OCI-LY7 (cell line): Measurements from ENCODE around the gene LPIN2. TPM values are rescaled to one million over a fixed set of nuclear protein-coding genes. Genes with fewer than 3 reads are reported as not detected.
"Not testable (repeated sequence)": the region's sequence is repeated elsewhere in the genome, so short reads cannot be mapped to it uniquely, and the experiment has no call there.

Source experiments
- BruUV-seq: library from RNA; stranded (reverse); fragments of 400-500 nt; replicated peaks from 2 replicates; lab custom pipeline; 2021; lab: Mats Ljungman, UMichigan
- CTCF ChIA-PET: fragments of 300-600 bp; sonication (Branson Sonifier 250); formaldehyde crosslinking; loops from one replicate; lab custom pipeline; 2022; ENCODE audit warnings: antibody characterized with exemption; ENCODE audit not compliant: unreplicated experiment; lab: Charles Lee
- POLR2A ChIA-PET: fragments of 300-600 bp; sonication (Branson Sonifier 250); formaldehyde crosslinking; loops from one replicate; lab custom pipeline; 2022; ENCODE audit warnings: antibody characterized with exemption; lab: Charles Lee
- DNase-seq: peaks from one replicate; pipeline ENCODE4 v3.0.0-alpha.2; 2015; ENCODE audit warnings: low spot score
- H2AFZ ChIP-seq: fragments of 200-600 bp; sonication (generic), shearing (Covaris generic); 2 replicates; pipeline ENCODE4 v1.6.1; 2014; ENCODE audit warnings: mild to moderate bottlenecking, antibody characterized with exemption, low read length, moderate library complexity
- H3K27ac ChIP-seq: fragments of 200-600 bp; sonication (generic); 2 replicates; pipeline ENCODE4 v1.5.1; 2014; ENCODE audit warnings: mixed run types, low read depth, mild to moderate bottlenecking, moderate library complexity, low read length, inconsistent platforms; ENCODE audit not compliant: poor library complexity, severe bottlenecking
- H3K36me3 ChIP-seq: fragments of 200-600 bp; sonication (generic); 2 replicates; pipeline ENCODE4 v1.6.1; 2014; ENCODE audit warnings: mild to moderate bottlenecking, antibody characterized with exemption, low read length, moderate library complexity, mixed read lengths; ENCODE audit not compliant: insufficient read depth
- H3K4me1 ChIP-seq: fragments of 200-600 bp; sonication (generic); 2 replicates; pipeline ENCODE4 v1.5.1; 2014; ENCODE audit warnings: mild to moderate bottlenecking, low read length; ENCODE audit not compliant: insufficient read depth, poor library complexity, severe bottlenecking
- H3K4me2 ChIP-seq: fragments of 200-600 bp; sonication (generic); 2 replicates; pipeline ENCODE4 v1.6.1; 2014; ENCODE audit warnings: mild to moderate bottlenecking, low read length
- H3K4me3 ChIP-seq: fragments of 200-600 bp; sonication (generic); 2 replicates; pipeline ENCODE4 v1.5.1; 2014; ENCODE audit warnings: mild to moderate bottlenecking, low read depth, low read length; ENCODE audit not compliant: poor library complexity, severe bottlenecking
- H3K79me2 ChIP-seq: fragments of 200-600 bp; sonication (generic); 2 replicates; pipeline ENCODE4 v1.6.1; 2016; ENCODE audit warnings: low read depth, mild to moderate bottlenecking, low read length, moderate library complexity, mixed read lengths; ENCODE audit not compliant: insufficient read depth
- H3K9me2 ChIP-seq: fragments of 200-600 bp; sonication (generic); 2 replicates; pipeline ENCODE4 v1.6.1; 2016; ENCODE audit warnings: mild to moderate bottlenecking, low read length, mixed read lengths; ENCODE audit not compliant: insufficient read depth
- H3K9me3 ChIP-seq: fragments of 200-600 bp; sonication (generic); 2 replicates; pipeline ENCODE4 v1.6.1; 2014; ENCODE audit warnings: mild to moderate bottlenecking, mixed run types, low read length, mixed read lengths
- H4K20me1 ChIP-seq: fragments of 200-600 bp; sonication (generic); 2 replicates; pipeline ENCODE4 v1.6.1; 2014; ENCODE audit warnings: mild to moderate bottlenecking, antibody characterized with exemption, low read length, moderate library complexity, mixed read lengths; ENCODE audit not compliant: insufficient read depth
- CTCF ChIP-seq: fragments of 200-600 bp; sonication (generic); conservative IDR thresholded peaks from 2 replicates; pipeline ENCODE4 v1.5.1; 2014; ENCODE audit warnings: mild to moderate bottlenecking, antibody characterized with exemption, low read length, moderate library complexity, mixed read lengths
- EZH2phosphoT487 ChIP-seq: fragments of 200-600 bp; sonication (generic); IDR thresholded peaks from 2 replicates; pipeline ENCODE4 v1.6.1; 2018; ENCODE audit warnings: low read depth, borderline replicate concordance, mild to moderate bottlenecking, mixed run types, antibody characterized with exemption, low read length, moderate library complexity, mixed read lengths
- intact Hi-C: fragments of 100-400 bp; cut with micrococcal nuclease; formaldehyde crosslinking; loops from one replicate; pipeline ENCODE4 v1.10.0; 2022; ENCODE audit not compliant: unreplicated experiment
- total RNA-seq, 2 experiments: library from RNA; depleted of rRNA in 1 of 2; stranded (reverse); fragments of >200 nt in 1 of 2; shearing (Covaris generic) in 1 of 2; gene quantifications; 2 replicates each; pipeline ENCODE4 v1.2.3, GENCODE V29; 2014 to 2022

Gene LPIN2
- total RNA-seq, 2 experiments from 2014 or later: 18.9 to 20.1 TPM

GRCh38 chr18:3029215-3029952 lies 16.4 kb upstream of the LPIN2 start:
- H3K9me3 ChIP-seq: no peaks in the 10 kb centered on the region
- H3K4me3 ChIP-seq: no peak overlapping the region
- no peak overlapping the region for H3K4me2 ChIP-seq
- no peaks in the 10 kb centered on the region for H4K20me1 ChIP-seq
- H3K27ac ChIP-seq: no peak overlapping the region
- H3K79me2 ChIP-seq: no peaks in the 10 kb centered on the region
- no peaks in the 10 kb centered on the region for H3K36me3 ChIP-seq
- H3K9me2 ChIP-seq: no peaks in the 10 kb centered on the region
- BruUV-seq: no TSS peak
- H2AFZ ChIP-seq: peak overlapping the region; percentile 63; the same call in 1 of the 2 replicates
- DNase-seq: no peak
- CTCF ChIA-PET: no interaction called here
- no peaks in the 10 kb centered on the region for H3K4me1 ChIP-seq
- TF ChIP-seq CTCF (no peak), EZH2phosphoT487 (no peak)
- intact Hi-C loops: no loop called here
- POLR2A ChIA-PET: interaction anchor here (1.0 kb wide), 1 partner anchor 15 kb away, joined by 3 read pairs; no protein-coding TSS in a partner anchor

DNA sequence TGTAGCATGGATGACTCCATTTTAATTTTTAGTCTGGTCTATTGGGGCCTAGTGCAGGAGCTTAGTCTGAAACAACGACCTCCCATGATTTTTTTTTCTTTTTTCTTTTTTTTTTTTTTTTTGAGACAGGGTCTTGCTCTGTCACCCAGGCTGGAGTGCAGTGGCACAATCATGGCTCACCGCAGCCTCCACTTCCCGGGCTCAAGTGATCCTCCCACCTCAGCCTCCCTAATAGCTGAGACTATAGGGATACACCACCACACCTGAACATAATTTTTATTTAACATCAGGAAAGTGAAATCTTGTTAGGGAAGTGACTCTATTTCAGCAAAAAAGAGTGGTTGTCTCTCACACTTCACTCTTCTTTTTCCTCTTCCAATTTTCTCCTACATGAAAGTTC lies 15.2 kb upstream of the LPIN2 start:
- CTCF ChIA-PET, H3K27ac ChIP-seq, DNase-seq, H3K4me1 ChIP-seq, H3K9me3 ChIP-seq, H3K4me3 ChIP-seq, intact Hi-C loops, H2AFZ ChIP-seq, H3K4me2 ChIP-seq, H3K9me2 ChIP-seq, H3K79me2 ChIP-seq, H4K20me1 ChIP-seq, BruUV-seq, H3K36me3 ChIP-seq: not testable (repeated sequence)
- POLR2A ChIA-PET: interaction anchor here (0.8 kb wide), 1 partner anchor 76 kb away, joined by 3 read pairs; no protein-coding TSS in a partner anchor

- Histone ChIP-seq H3K36me3 (no peaks in the 10 kb centered on the region), H3K79me2 (no peaks in the 10 kb centered on the region), H2AFZ (no peak overlapping the region), H3K4me2 (no peak overlapping the region), H3K4me1 (no peaks in the 10 kb centered on the region), H3K9me3 (no peaks in the 10 kb centered on the region), H3K9me2 (no peaks in the 10 kb centered on the region), H4K20me1 (no peaks in the 10 kb centered on the region), H3K27ac (no peak overlapping the region), H3K4me3 (no peak overlapping the region)
- TF ChIP-seq CTCF (no peak), EZH2phosphoT487 (no peak)
- BruUV-seq: no TSS peak
- intact Hi-C loops: no loop called here
- DNase-seq: no peak
- POLR2A ChIA-PET: no interaction called here
- CTCF ChIA-PET: no interaction called here
Measured at GRCh38 chr18:3027370-3027891, 14.5 kb upstream of the LPIN2 start.
